Measurements from ENCODE around the gene CD58.

- TF ChIP-seq PTBP1 (IDR thresholded peaks at IDR 0.05; ENCODE audit: low read depth, low read length) (no peak), CTCF (IDR thresholded peaks at IDR 0.05 in 2 of 3, conservative IDR thresholded peaks at IDR 0.05 in 1 of 3; ENCODE audit: insufficient read depth in 2 of 3, low read depth in 1 of 3, low read length in 3 of 3) (no peak), POLR2A (conservative IDR thresholded peaks at IDR 0.05) (peak; percentile 27), CHD1 (IDR thresholded peaks at IDR 0.05; ENCODE audit: low read length) (no peak), CEBPB (tag; IDR thresholded peaks at IDR 0.05) (no peak; the same call in 1 of the 2 replicates), ZNF239 (CRISPR knock-in tag; IDR thresholded peaks at IDR 0.05) (no peak)
Measured at GRCh38 chr1:116503546-116504307, 67.1 kb downstream of the CD58 start.
